Stimulated activated CD8-positive, alpha-beta memory T cell treated with anti-CD3 and anti-CD28 coated beads, Interleukin-15, amount 100 ng/mL, for 1 hour (primary cell): ENCODE measurements around the gene ZDHHC21.
"Not testable (repeated sequence)": the region's sequence is repeated elsewhere in the genome, so short reads cannot be mapped to it uniquely, and the experiment has no call there.

Experiments
- DNase-seq: peaks from one replicate; pipeline ENCODE4 v3.0.0-alpha.2; 2020; ENCODE audit warnings: low read depth

Gene ZDHHC21

GRCh38 chr9:14682616-14683015 lies 10.6 kb downstream of the ZDHHC21 start:
- not testable (repeated sequence) for DNase-seq

GRCh38 chr9:14678776-14679175 lies 14.5 kb downstream of the ZDHHC21 start:
- no peak for DNase-seq

GRCh38 chr9:14677872-14678271 lies 15.4 kb downstream of the ZDHHC21 start:
- no peak for DNase-seq

GRCh38 chr9:14677396-14677795 lies 15.8 kb downstream of the ZDHHC21 start:
- no peak for DNase-seq

- no peak for DNase-seq
Measured at GRCh38 chr9:14674630-14675029, 18.6 kb downstream of the ZDHHC21 start.

GRCh38 chr9:14671377-14671776 lies 21.9 kb downstream of the ZDHHC21 start:
- no peak for DNase-seq

- DNase-seq: no peak
Measured at GRCh38 chr9:14670718-14671117, 22.5 kb downstream of the ZDHHC21 start.

GRCh38 chr9:14664022-14664421 lies 29.2 kb downstream of the ZDHHC21 start:
- not testable (repeated sequence) for DNase-seq

- DNase-seq: no peak
Measured at GRCh38 chr9:14662060-14662453, 31.2 kb downstream of the ZDHHC21 start.

GRCh38 chr9:14661421-14662059 lies 31.7 kb downstream of the ZDHHC21 start:
- no peak for DNase-seq

GRCh38 chr9:14660721-14661120 lies 32.5 kb downstream of the ZDHHC21 start:
- no peak for DNase-seq

GRCh38 chr9:14654932-14655331 lies 38.3 kb downstream of the ZDHHC21 start:
- no peak for DNase-seq

- DNase-seq: no peak
Measured at GRCh38 chr9:14653511-14653910, 39.7 kb downstream of the ZDHHC21 start.

- DNase-seq: no peak
Measured at GRCh38 chr9:14652729-14653377, 40.4 kb downstream of the ZDHHC21 start.

GRCh38 chr9:14650596-14650995 lies 42.6 kb downstream of the ZDHHC21 start:
- DNase-seq: no peak

GRCh38 chr9:14645648-14646047 lies 47.6 kb downstream of the ZDHHC21 start:
- no peak for DNase-seq

GRCh38 chr9:14640967-14641366 lies 52.3 kb downstream of the ZDHHC21 start:
- no peak for DNase-seq

GRCh38 chr9:14640294-14640693 lies 52.9 kb downstream of the ZDHHC21 start:
- no peak for DNase-seq

- DNase-seq: no peak
Measured at GRCh38 chr9:14633906-14634565, 59.2 kb downstream of the ZDHHC21 start.

GRCh38 chr9:14633148-14633547 lies 60.1 kb downstream of the ZDHHC21 start:
- DNase-seq: no peak

GRCh38 chr9:14627513-14627912 lies 65.7 kb downstream of the ZDHHC21 start:
- no peak for DNase-seq

GRCh38 chr9:14618836-14619420 lies 74.3 kb downstream of the ZDHHC21 start:
- DNase-seq: no peak
